Measurements from ENCODE around the gene PLEKHA7.

Gene PLEKHA7

DNA sequence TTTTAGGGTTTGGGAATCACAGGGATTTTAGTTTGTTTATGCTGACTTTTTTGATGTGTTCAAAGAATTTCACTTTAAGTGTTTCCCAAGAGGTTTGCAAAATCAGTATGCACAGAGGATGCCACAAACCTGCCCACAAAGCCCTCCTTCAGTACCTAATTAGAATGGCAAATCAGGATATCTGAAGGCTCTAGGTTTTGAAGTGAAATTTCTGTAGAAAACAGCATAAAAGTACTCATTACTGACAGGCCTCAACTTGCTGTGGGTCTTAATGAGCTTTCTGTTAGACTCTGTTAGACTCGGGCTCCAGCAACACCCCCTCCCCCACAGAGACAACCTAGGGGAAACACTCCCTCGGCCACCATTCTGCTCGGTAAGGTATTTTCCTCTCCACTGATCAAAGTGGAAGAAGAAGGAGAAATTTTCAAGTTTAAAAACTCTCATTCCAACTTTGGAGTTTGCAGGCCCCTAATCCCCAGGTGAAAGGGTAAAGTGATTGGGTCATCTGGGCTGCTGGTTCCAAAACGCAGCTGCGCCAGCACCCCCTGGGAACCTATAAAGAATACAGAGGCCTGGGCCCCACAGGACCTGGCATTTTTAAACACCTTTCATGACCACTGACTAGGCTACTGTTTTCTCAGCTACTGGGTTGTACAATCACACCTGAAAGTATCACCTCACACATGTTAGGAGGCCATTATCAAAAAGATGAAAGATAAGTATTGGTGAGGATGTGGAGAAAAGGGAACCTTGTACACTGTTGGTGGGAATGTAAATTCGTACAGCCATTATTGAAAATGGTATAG is 67.5 kb downstream of the PLEKHA7 start:
- peak in 1 of 58 donors; percentile 9 for DNase-seq

GRCh38 chr11:16945671-16946469 is 68.3 kb downstream of the PLEKHA7 start:
- peak in 50 of 58 donors; percentile 5 to 73 (median 37) for DNase-seq

DNA sequence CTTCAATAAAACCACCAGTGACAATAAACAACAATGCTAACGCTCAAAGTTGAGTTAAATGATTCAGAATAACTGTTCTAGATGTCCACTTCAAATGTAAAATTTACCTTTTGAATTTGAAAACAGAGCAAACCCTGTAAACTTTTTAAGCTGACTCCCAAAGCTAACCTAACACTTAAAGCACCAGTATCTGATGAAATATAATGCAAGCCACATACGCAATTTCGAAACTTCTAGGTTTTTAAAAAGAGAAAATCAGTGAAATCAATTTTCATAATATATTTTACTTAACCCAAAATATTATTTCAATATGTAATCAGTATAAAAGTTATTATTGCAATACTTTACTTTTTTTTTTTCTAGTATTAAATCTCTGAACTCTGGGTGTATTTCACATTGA is 71.3 kb downstream of the PLEKHA7 start:
- no peak for DNase-seq

DNA sequence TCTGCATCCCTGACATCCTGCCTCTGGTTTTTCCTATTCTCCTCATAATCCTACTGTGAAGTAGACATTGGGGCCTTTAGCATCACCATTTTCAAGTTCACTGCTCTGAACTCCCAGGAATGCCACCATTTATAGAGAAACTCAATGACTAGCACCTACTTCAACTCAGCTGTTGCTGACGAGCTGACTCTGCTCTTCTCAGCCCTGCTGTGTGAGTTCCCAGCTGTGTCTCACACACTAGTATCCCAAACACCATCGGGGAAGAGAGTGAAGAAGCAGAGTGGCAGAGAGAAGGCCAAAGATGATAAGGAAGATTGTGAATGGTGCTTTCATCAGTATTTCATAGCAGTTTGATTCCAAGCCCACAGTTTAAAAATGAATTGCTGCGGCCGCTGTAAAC is 71.9 kb downstream of the PLEKHA7 start:
- DNase-seq: no peak

GRCh38 chr11:16941935-16942334 is 72.3 kb downstream of the PLEKHA7 start:
- no peak for DNase-seq

DNA sequence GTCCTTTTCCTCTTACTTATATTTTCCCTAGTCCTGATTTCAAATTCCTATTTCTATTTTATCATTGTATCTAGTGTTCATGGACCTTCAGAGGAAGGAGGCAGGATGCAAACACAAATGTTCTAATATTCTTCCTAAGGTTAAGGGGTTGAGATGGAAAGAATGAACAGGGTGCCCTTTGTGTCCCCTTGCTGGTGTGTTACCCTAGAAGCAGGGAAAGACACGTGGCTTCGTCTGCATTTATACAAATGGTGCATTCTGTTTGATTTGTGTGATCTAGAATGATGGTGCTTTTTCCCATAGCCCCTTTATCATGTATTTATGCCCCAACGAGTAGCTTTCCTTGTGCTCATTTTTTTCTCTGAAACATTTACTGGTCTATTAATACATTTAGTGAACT is 76.2 kb downstream of the PLEKHA7 start:
- no peak for DNase-seq

DNA sequence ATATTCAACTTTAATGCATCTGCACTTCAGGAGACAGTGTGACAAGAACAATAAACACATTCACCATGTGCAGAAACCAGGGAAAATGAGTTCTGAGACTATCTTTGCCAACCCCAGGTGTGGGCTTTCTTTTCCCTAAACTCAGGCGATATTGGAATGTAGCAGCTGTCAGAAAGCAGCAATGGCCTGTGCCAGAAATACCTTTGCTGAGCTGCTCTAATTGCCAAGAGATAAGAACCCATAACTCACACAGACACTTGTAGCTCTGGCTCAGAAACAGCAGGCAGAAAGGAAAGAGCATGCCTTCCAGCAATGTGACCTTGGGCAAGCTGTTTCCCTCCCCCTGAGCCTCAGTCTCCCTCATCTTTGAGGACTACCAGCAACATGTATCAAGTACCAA is 77.6 kb downstream of the PLEKHA7 start:
- DNase-seq: no peak

DNA sequence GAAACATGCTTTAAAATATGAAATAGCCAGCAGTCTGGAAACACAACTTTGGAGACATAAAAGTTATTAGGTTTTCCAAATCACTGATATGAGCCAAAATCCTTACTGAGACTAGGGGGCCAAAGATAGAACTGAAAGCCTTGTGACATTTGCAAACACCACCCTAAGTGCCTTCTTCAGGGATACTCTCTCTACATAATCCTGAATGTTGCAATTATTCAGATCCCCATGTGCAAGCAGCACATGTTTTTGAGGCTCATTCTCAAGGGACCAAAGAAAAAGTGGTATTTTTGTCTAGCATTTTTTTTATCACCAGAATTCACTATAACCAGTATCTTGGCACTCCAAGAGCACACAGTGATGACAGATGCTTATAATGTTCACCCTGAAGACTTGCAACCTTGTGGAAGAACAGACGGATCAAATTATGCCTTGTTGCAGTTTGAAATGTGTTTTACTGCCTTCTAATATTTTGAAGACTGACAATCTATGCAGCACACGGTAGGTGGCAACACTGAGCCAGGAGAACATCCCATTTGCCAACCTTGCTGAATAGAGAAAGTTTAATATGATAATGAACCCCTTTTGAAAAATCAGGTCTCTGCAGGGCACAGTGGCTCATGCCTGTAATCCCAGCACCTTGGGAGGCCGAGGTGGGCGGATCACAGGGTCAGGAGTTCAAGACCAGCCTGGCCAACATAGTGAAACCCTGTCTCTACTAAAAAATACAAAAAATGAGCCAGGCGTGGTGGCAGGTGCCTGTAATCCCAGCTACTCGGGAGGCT is 78.5 kb downstream of the PLEKHA7 start:
- DNase-seq: peak in 1 of 58 donors; percentile 13

GRCh38 chr11:16933756-16934603 is 80.2 kb downstream of the PLEKHA7 start:
- peak in 1 of 58 donors; percentile 20 for DNase-seq

DNA sequence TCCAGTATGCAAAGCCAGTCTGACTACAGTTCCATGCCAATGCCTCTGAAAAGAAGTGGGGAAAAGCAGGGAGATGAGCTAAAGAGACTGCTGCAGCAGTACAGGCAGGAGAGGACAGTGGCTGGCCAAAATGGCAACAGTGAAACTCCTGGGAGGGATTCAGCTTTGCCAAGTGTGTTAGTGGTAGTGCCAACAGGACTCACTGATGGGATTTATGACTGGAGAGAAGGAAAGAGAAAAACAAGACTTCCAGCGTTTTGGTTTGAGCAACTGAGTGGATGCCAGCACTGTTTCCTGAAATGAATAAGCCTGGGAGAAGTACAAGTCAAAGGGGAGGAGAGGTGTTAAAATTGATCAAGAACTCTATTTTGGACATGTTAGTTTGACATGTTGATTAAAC is 80.9 kb downstream of the PLEKHA7 start:
- DNase-seq: peak in 1 of 58 donors; percentile 7

GRCh38 chr11:16928044-16928443 is 86.2 kb downstream of the PLEKHA7 start:
- no peak for DNase-seq

GRCh38 chr11:16926883-16927626 is 87.2 kb downstream of the PLEKHA7 start:
- no peak for DNase-seq

GRCh38 chr11:16925561-16926065 is 88.6 kb downstream of the PLEKHA7 start:
- peak in 3 of 58 donors; percentile 10 to 32 (median 15) for DNase-seq

DNA sequence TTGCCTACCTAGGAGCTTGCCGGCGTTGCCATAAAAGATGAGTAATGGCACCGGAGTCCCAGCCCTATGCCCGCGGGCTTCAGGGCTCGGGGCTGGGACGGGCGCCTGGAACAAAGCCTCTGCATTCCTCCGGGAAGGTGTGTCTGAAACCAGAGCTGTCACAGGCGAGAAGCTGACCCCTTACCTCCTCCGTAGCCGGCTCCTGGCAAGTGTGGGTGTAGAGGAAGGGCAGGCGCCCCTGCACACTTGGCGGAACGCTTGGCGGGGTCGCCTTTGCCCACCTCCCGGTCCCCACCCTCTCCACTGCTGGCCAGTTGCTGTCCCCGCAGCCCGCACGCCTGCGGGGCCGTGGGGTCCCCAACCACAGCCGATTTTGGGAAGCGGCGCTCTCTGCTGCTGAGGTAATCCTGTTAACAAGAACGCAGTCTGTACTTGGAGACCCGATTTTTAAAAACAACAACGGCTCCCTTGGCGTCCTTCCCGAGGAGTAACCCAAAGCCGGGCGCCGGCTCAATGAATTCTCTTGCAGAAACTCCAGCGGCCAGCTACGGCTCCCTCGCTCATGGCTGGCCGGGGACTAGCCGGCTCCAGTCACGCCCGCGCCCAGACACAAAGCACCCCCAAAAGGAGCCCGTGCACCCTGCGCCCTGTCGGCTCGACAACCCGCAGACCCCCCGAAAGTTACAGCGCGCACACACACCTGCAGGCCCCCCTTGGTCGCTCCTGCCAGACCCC is 89.2 kb downstream of the PLEKHA7 start:
- peak in 44 of 58 donors; percentile 5 to 75 (median 25) for DNase-seq

DNA sequence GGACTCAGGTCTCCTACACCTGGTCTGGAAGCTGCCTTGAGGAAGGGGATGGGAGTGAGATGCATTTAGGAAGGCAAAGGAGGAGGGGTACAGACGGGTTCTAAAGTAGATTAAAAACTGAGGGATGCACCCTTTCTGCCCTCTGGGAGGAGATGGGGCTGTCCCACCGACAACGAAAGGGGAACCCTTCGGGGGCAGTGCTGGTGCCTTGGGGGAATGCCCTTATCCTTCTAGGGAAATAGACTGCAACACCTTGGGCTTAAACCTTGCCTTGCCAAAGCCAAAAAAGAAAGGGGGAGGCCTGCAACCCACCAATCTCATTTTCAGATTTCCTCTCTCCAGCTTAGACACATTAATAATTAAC is 89.8 kb downstream of the PLEKHA7 start:
- no peak for DNase-seq

- DNase-seq: no peak
Measured at GRCh38 chr11:16923987-16924386, 90.2 kb downstream of the PLEKHA7 start.

DNA sequence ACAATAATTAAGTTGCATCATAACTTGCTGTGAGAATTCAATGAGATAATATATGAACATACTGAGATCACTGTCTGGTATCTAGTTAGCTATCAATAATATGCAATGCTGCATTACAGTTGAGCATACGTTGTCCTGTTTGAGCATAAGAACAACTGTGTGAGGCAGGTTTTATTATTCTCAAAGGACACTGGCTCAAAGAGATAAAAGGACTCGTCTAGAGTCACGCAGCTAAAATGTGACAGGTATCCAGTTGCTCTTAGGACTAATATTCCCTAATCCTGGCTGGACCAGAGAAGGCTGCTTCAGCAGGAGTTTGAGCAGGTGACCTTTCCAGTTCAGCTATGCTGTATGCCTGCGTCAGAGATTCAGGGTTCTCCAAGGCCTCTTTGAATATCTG is 92.5 kb downstream of the PLEKHA7 start:
- no peak for DNase-seq

DNA sequence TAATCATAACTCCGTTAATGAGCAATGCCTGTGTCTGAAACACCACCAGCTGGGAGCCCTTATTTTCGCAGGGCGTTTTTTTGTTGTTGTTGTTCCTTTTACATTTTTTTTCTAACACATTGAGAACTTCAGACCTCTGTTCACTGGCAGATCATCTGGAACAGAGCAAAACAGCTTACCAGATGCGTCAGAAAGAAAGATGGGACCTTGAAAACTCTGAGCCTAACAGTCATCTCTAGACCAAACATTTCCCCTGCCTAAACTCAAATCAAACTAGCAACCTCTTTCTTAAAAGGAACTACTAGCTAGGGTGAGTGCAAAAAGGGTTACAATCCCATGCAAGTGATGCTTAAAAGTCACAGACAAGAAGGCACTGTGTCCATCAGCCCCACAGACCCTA is 93.2 kb downstream of the PLEKHA7 start:
- DNase-seq: no peak

DNA sequence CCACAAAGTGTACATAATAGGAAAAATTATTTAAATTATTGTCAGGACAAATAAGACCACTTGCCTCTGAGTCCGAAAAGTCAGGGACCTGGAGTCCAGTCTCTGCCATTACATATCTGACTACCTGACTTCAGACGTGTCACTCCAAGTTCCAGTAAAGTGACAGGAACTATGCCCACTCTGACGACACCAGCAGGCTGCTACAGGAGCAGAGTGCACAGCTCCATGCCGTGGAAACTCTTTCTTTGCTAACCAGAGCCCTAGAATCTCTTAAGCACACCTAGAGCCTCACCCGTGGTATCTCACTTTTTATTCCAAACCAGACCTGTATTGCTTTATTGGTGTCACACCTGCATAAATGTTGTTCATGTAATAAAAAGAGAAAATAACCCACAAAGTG is 93.7 kb downstream of the PLEKHA7 start:
- DNase-seq: no peak
